Fibroblast of skin of right biceps (primary cell): ENCODE data around the gene RTL10.
"Not testable (repeated sequence)": the region's sequence is repeated elsewhere in the genome, so short reads cannot be mapped to it uniquely, and the experiment has no call there.

ENCODE experiments used
- DNase-seq: peaks from one replicate; pipeline ENCODE4 v3.0.0-alpha.2; 2013

Gene RTL10

GRCh38 chr22:19842393-19843106, 12.1 kb downstream of the RTL10 start:
- no peak for DNase-seq

- no peak for DNase-seq
Measured at GRCh38 chr22:19841641-19842392, 12.9 kb downstream of the RTL10 start.

GRCh38 chr22:19840955-19841640, 13.6 kb downstream of the RTL10 start:
- DNase-seq, result no peak

DNA sequence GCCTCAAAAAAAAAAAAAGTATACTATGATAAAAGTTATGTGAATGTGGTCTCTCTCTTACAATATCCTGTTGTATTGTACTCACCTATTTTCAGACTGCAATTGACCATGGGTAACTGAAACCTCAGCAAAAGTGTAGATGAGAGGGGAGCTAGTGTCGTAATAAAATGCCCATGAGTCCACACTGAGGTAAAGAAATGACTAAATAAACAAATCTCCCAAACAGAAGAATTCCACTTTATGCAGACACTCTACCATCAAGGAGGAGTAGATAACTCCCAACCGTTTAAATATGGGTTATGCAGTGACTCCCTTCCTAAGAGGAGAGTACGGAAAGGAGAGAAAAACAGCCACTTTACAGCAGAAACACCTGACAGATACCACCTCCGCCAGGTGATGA, 14.6 kb downstream of the RTL10 start:
- DNase-seq, result no peak

- DNase-seq, result no peak
Measured at GRCh38 chr22:19837915-19838314, 16.8 kb downstream of the RTL10 start.

- no peak for DNase-seq
Measured at GRCh38 chr22:19836512-19836911, 18.2 kb downstream of the RTL10 start.

DNA sequence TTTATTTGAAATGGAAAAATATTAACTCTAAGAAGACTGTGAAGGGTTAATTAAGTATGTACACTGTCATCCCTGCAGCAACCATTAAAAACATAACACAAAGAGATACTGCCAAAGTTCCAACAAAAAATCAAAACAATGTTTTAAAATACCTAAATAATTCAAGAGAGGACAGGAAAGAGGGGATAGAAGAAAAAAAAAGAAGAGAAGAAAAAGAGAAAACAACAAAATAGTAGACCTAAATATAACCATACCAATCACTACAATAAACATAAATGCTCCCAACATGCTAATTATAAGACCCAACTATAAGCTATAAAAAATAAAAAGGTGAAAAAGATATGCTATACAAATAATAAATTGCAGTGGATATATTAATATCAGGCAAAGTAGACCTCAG, 20.1 kb downstream of the RTL10 start:
- DNase-seq, result no peak

GRCh38 chr22:19833327-19833726, 21.3 kb downstream of the RTL10 start:
- DNase-seq, result not testable (repeated sequence)

- DNase-seq, result no peak
Measured at GRCh38 chr22:19832476-19833108, 22.1 kb downstream of the RTL10 start.

GRCh38 chr22:19831979-19832378, 22.7 kb downstream of the RTL10 start:
- DNase-seq, result not testable (repeated sequence)

- DNase-seq, result no peak
Measured at GRCh38 chr22:19831016-19831415, 23.7 kb downstream of the RTL10 start.

GRCh38 chr22:19828035-19828401, 26.7 kb downstream of the RTL10 start:
- DNase-seq, result no peak

- DNase-seq, result no peak
Measured at GRCh38 chr22:19827341-19828034, 27.2 kb downstream of the RTL10 start.

GRCh38 chr22:19826619-19826950, 28.1 kb downstream of the RTL10 start:
- DNase-seq, result no peak

GRCh38 chr22:19825904-19826618, 28.6 kb downstream of the RTL10 start:
- DNase-seq, result no peak

DNA sequence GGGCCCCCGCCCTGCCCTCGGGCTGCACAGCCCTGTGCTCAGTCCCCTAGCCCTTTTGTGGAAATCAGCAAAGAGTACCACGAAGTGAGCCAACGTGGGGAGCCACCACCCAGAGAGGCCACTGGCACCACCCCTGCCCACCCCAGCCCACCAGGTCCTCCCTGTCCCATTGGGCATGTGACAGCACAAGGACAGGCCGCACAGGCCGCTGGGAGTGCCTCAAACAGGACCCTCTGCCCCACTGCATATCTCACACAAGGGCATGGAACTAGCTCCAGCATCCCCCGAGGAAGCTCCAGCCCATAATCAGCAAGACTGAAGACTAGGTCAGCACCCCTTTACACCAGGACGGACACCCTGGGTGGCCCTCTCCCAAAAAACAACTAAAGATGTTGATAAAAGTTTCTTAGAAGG, 29.7 kb downstream of the RTL10 start:
- no peak for DNase-seq

- DNase-seq, result no peak
Measured at GRCh38 chr22:19824212-19824925, 30.3 kb downstream of the RTL10 start.

- DNase-seq, result no peak
Measured at GRCh38 chr22:19823902-19824211, 30.8 kb downstream of the RTL10 start.

DNA sequence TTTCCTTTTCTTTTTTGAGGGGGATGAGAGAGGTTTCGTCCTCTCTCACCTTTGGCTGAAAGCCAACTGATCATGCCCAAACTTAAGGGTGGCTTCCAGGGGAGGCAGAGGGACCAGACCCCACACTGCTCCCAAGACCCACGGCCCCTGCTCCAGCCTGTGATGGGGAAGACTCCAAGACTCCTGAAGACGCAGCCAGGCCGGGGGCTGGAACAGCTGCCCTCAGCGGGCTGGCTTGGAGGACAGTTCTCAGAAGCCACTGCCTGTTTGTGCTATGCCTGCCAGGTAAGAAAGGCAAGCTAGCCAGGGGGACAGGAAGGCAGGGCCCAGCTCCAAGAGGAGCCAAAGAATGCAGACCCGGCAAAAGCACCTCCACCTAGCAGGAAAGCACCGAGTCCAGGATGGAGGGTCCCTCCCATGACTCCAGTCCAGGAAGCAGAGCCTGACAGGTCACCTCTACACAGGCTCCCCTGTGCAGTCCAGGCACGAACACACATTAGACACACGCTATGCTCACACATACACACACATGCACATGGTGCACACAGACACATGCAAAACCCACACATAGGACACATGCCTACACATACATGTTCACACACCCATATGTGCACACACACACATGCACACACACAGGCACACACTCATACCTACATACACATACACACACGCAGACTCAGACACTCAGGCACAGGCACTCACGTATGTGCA, 31.3 kb downstream of the RTL10 start:
- DNase-seq, result no peak

GRCh38 chr22:19822301-19823117, 32.2 kb downstream of the RTL10 start:
- DNase-seq, result no peak
